Measurements from ENCODE around the gene TENT4A. TPM values are rescaled to one million over a fixed set of nuclear protein-coding genes. Genes with fewer than 3 reads are reported as not detected.

Gene TENT4A
- total and polyA plus RNA-seq, 2 of the 13 experiments (the other 11 are each of a cell fraction or from before 2014, with no cell fraction given) = 6.3 to 13.3 TPM

- Histone ChIP-seq H3K4me1 (ENCODE audit: insufficient read depth, low read length) (no peaks in the 10 kb centered on the region), H3K9me3 (ENCODE audit: low read length) (no peaks in the 10 kb centered on the region), H3K79me2 (ENCODE audit: insufficient read depth, low read length) (no peaks in the 10 kb centered on the region), H2AFZ (ENCODE audit: low read length) (no peak overlapping the region), H3K9ac (ENCODE audit: insufficient read depth, low read depth, low read length) (no peak overlapping the region), H3K4me3 (replicated peaks in 1 of 3; ENCODE audit: insufficient read depth in 1 of 3, low read depth in 2 of 3, low read length in 3 of 3) (no peak overlapping the region), H3K27me3 (ENCODE audit: control insufficient read depth in 1 of 2, insufficient read depth in 2 of 2, low read length in 2 of 2) (peaks cover 3 to 13% of the 10 kb centered on the region in 2 experiments; a peak in 2 of 5 replicates), H3K27ac (ENCODE audit: extremely low read length, insufficient read depth, low read length) (no peak overlapping the region), H3K36me3 (replicated peaks in 1 of 2; ENCODE audit: control insufficient read depth in 1 of 2, insufficient read depth in 2 of 2, low read length in 2 of 2) (no peaks in the 10 kb centered on the region), H3K4me2 (ENCODE audit: low read depth, low read length) (no peak overlapping the region), H4K20me1 (ENCODE audit: insufficient read depth, low read length) (no peaks in the 10 kb centered on the region)
- ATAC-seq (no peak), FAIRE-seq (no peak), DNase-seq (ENCODE audit: low spot score) (no peak)
- intact Hi-C loops (cut with micrococcal nuclease; ENCODE audit: unreplicated experiment) (no loop called here), in situ Hi-C loops (cut with HindIII; ENCODE audit: extremely low pct_ligation_motif_present, low pct_unique_long_range_greater_than_20kb) (no loop called here)
- TF ChIP-seq ZNF44 (CRISPR knock-in tag; IDR thresholded peaks at IDR 0.05) (no peak), DNMT1 (CRISPR knock-in tag; IDR thresholded peaks at IDR 0.05) (no peak)
- CTCF ChIA-PET (ENCODE audit: low intra/inter-chr PET ratio, low total read pairs) = no interaction called here
- WGBS (ENCODE audit: low lambda C conversion rate) = 11% methylated on average over 5 of the region's 14 CpGs
- no TSS peak for BruUV-seq (replicated peaks)
- POLR2A ChIA-PET = no interaction called here
These were observed 79.8 kb downstream of the TENT4A start for GRCh38 chr5:6792911-6793471.

GRCh38 chr5:6801236-6801635 is 88.0 kb downstream of the TENT4A start:
- ATAC-seq (no peak), DNase-seq (ENCODE audit: low spot score) (no peak), FAIRE-seq (no peak)
- Histone ChIP-seq H3K36me3 (replicated peaks in 1 of 2; ENCODE audit: control insufficient read depth in 1 of 2, insufficient read depth in 2 of 2, low read length in 2 of 2) (no peaks in the 10 kb centered on the region), H4K20me1 (ENCODE audit: insufficient read depth, low read length) (no peaks in the 10 kb centered on the region), H3K27ac (ENCODE audit: extremely low read length, insufficient read depth, low read length) (no peak overlapping the region), H3K4me1 (ENCODE audit: insufficient read depth, low read length) (no peaks in the 10 kb centered on the region), H3K27me3 (ENCODE audit: control insufficient read depth in 1 of 2, insufficient read depth in 2 of 2, low read length in 2 of 2) (peaks cover 0 to 11% of the 10 kb centered on the region in 2 experiments; a peak in 2 of 5 replicates), H3K9ac (ENCODE audit: insufficient read depth, low read depth, low read length) (no peak overlapping the region), H3K4me3 (replicated peaks in 1 of 3; ENCODE audit: insufficient read depth in 1 of 3, low read depth in 2 of 3, low read length in 3 of 3) (no peak overlapping the region), H3K4me2 (ENCODE audit: low read depth, low read length) (no peak overlapping the region), H2AFZ (ENCODE audit: low read length) (no peak overlapping the region), H3K79me2 (ENCODE audit: insufficient read depth, low read length) (no peaks in the 10 kb centered on the region), H3K9me3 (ENCODE audit: low read length) (no peaks in the 10 kb centered on the region)
- 18% methylated on average over 4 of the region's 5 CpGs for WGBS (ENCODE audit: low lambda C conversion rate)
- intact Hi-C loops (cut with micrococcal nuclease; ENCODE audit: unreplicated experiment) = no loop called here
- in situ Hi-C loops (cut with HindIII; ENCODE audit: extremely low pct_ligation_motif_present, low pct_unique_long_range_greater_than_20kb) = loop anchor here (25.0 kb wide), 2 partner anchors 586 to 786 kb away; partner anchors contain the start of gene ADCY2
- no TSS peak for BruUV-seq (replicated peaks)
- ChIA-PET CTCF (ENCODE audit: low intra/inter-chr PET ratio, low total read pairs) (no interaction called here), POLR2A (no interaction called here)
- TF ChIP-seq NFIC (IDR thresholded peaks at IDR 0.05; ENCODE audit: low read length) (no peak), NONO (IDR thresholded peaks at IDR 0.05) (no peak), NONO (CRISPR knock-in tag; conservative IDR thresholded peaks at IDR 0.05) (no peak), HHEX (CRISPR knock-in tag; IDR thresholded peaks at IDR 0.05) (no peak), SETDB1 (CRISPR knock-in tag; IDR thresholded peaks at IDR 0.05; ENCODE audit: borderline replicate concordance) (no peak), ZNF569 (CRISPR knock-in tag; IDR thresholded peaks at IDR 0.05; ENCODE audit: borderline replicate concordance) (no peak), ZNF143 (CRISPR knock-in tag; IDR thresholded peaks at IDR 0.05) (no peak), MXD3 (CRISPR knock-in tag; IDR thresholded peaks at IDR 0.05) (no peak), CSRNP1 (CRISPR knock-in tag; IDR thresholded peaks at IDR 0.05) (no peak), CTCF (CRISPR knock-in tag; IDR thresholded peaks at IDR 0.05) (no peak), RARG (CRISPR knock-in tag; IDR thresholded peaks at IDR 0.05; ENCODE audit: low read depth) (no peak), FLYWCH1 (CRISPR knock-in tag; IDR thresholded peaks at IDR 0.05) (no peak), ZNF572 (CRISPR knock-in tag; IDR thresholded peaks at IDR 0.05) (no peak), ZNF260 (CRISPR knock-in tag; IDR thresholded peaks at IDR 0.05; ENCODE audit: borderline replicate concordance, low read depth) (no peak), ZNF33B (CRISPR knock-in tag; IDR thresholded peaks at IDR 0.05) (no peak)

All from HepG2 (cell line).